A549 (cell line): ENCODE results near the gene M6PR. TPM values are rescaled to one million over a fixed set of nuclear protein-coding genes. Genes with fewer than 3 reads are reported as not detected.
A peak's percentile ranks its signal among the peaks of the same experiment; 100 is the strongest.

ENCODE experiments used
- ATAC-seq, 2 experiments: fragments of 200-7000 bp in 1 of 2; fragments of >200 bp in 1 of 2; cut with Nextera tagmentation in 1 of 2; cut with Tn5 transposase in 1 of 2; 3 replicates each; pipeline versions ENCODE4 v1.8.0 to v1.9.1; 2018 to 2020; ENCODE audit warnings: mild to moderate bottlenecking in 1 of 2, moderate library complexity in 1 of 2
- CTCF ChIA-PET: fragments of 300-600 bp; sonication (Branson Sonifier 250); formaldehyde crosslinking; extraction: SDS; loops from one replicate; lab custom pipeline; 2021; ENCODE audit warnings: antibody characterized with exemption, inconsistent platforms; lab: Yijun Ruan, JAX
- POLR2A ChIA-PET: fragments of 350-600 bp; formaldehyde crosslinking; extraction: SDS; loops from one replicate; lab custom pipeline; 2021; ENCODE audit warnings: antibody characterized with exemption, inconsistent platforms; lab: Yijun Ruan, JAX
- DNase-seq, 2 experiments: peaks; one replicate each; pipeline versions ENCODE4 v3.0.0 to v3.0.0-alpha.2; 2011 to 2016; ENCODE audit warnings: low read depth in 1 of 2, low spot score in 1 of 2
- FAIRE-seq: peaks from 2 replicates; lab custom pipeline; 2011; peaks lifted over from hg19 to GRCh38; lab: Jason Lieb, UNC
- H3K27ac ChIP-seq, 2 experiments: fragments of >200 bp; sonication (Bioruptor Twin); formaldehyde crosslinking; 3 replicates each; pipeline ENCODE4 v1.5.1; 2016 to 2017
- H3K4me1 ChIP-seq: fragments of >200 bp; sonication (Bioruptor Twin); formaldehyde crosslinking; 3 replicates; pipeline ENCODE4 v1.6.1; 2016
- H3K4me2 ChIP-seq: fragments of >200 bp; sonication (Bioruptor Twin); formaldehyde crosslinking; 3 replicates; pipeline ENCODE4 v1.6.1; 2016
- H3K4me3 ChIP-seq: fragments of >200 bp; sonication (Bioruptor Twin); formaldehyde crosslinking; 3 replicates; pipeline ENCODE4 v1.5.1; 2016
- H3K9me3 ChIP-seq: fragments of >200 bp; sonication (Bioruptor Twin); formaldehyde crosslinking; 3 replicates; pipeline ENCODE4 v1.6.1; 2016
- BCL3 ChIP-seq: fragments of >200 bp; sonication (Bioruptor Twin); formaldehyde crosslinking; IDR thresholded peaks from 3 replicates; pipeline ENCODE4 v1.6.1; 2016
- BHLHE40 ChIP-seq: IDR thresholded peaks from 2 replicates; pipeline ENCODE4 v1.6.1; 2012; ENCODE audit warnings: low read depth, low read length, inconsistent platforms
- CTCF ChIP-seq: fragments of >200 bp; sonication (Bioruptor Twin); formaldehyde crosslinking; IDR thresholded peaks from 3 replicates; pipeline ENCODE4 v1.5.1; 2016
- E2F6 ChIP-seq: IDR thresholded peaks from 2 replicates; pipeline ENCODE4 v1.6.1; 2012; ENCODE audit warnings: low read depth, borderline replicate concordance
- EHF ChIP-seq: fragments of 250-450 bp; sonication (Bioruptor Pico); IDR thresholded peaks from 2 replicates; pipeline ENCODE4 v1.5.0; 2020; ENCODE audit warnings: mild to moderate bottlenecking
- EHMT2 ChIP-seq: fragments of 200-600 bp; sonication (generic); IDR thresholded peaks from 2 replicates; pipeline ENCODE4 v1.6.1; 2016; ENCODE audit warnings: antibody characterized with exemption, low read depth, mild to moderate bottlenecking, moderate library complexity
- ELK1 ChIP-seq: fragments of 150-350 bp; IDR thresholded peaks from 2 replicates; pipeline ENCODE4 v1.6.1; 2014; ENCODE audit warnings: low read depth, mild to moderate bottlenecking, low read length
- GATA3 ChIP-seq: IDR thresholded peaks from 2 replicates; pipeline ENCODE4 v1.6.1; 2012; ENCODE audit warnings: borderline replicate concordance
- HDAC2 ChIP-seq: fragments of 200-600 bp; sonication (generic); IDR thresholded peaks from 2 replicates; pipeline ENCODE4 v1.6.1; 2016
- HES2 ChIP-seq: fragments of >200 bp; sonication (Bioruptor Twin); formaldehyde crosslinking; IDR thresholded peaks from 2 replicates; pipeline ENCODE4 v1.6.1; 2016
- HOXA7 ChIP-seq: fragments of 250-450 bp; sonication (Bioruptor Pico); IDR thresholded peaks from 2 replicates; pipeline ENCODE4 v1.5.0; 2020; ENCODE audit warnings: mild to moderate bottlenecking, moderate library complexity
- HOXB5 ChIP-seq: fragments of 250-450 bp; sonication (Bioruptor Pico); IDR thresholded peaks from 2 replicates; pipeline ENCODE4 v1.5.0; 2020; ENCODE audit warnings: mild to moderate bottlenecking, moderate library complexity
- MAFK ChIP-seq: fragments of 450-650 bp; IDR thresholded peaks from 2 replicates; pipeline ENCODE4 v1.6.1; 2014; ENCODE audit not compliant: partially characterized antibody
- MAZ ChIP-seq: fragments of 150-350 bp; IDR thresholded peaks from 2 replicates; pipeline ENCODE4 v1.6.1; 2014; ENCODE audit warnings: antibody characterized with exemption, low read depth, low read length, borderline replicate concordance
- MYC ChIP-seq: IDR thresholded peaks from 2 replicates; pipeline ENCODE4 v1.6.1; 2012; ENCODE audit warnings: mild to moderate bottlenecking, inconsistent platforms, low read length, improper control_type of control experiment, borderline replicate concordance
- NPAS2 ChIP-seq: fragments of 250-450 bp; sonication (Bioruptor Pico); IDR thresholded peaks from 2 replicates; pipeline ENCODE4 v1.8.0; 2022; ENCODE audit warnings: mild to moderate bottlenecking, moderate library complexity, borderline replicate concordance
- NR3C1 ChIP-seq: fragments of >200 bp; sonication (Bioruptor Twin); formaldehyde crosslinking; IDR thresholded peaks from 3 replicates; pipeline ENCODE4 v1.6.1; 2017
- PBX3 ChIP-seq: IDR thresholded peaks from 2 replicates; pipeline ENCODE4 v1.6.1; 2012
- POLR2A ChIP-seq: IDR thresholded peaks from 2 replicates; pipeline ENCODE4 v1.6.1; 2012; ENCODE audit warnings: mild to moderate bottlenecking, low read length
- POLR2AphosphoS2 ChIP-seq: conservative IDR thresholded peaks from 2 replicates; pipeline ENCODE4 v1.6.1; 2012; ENCODE audit warnings: low read length, improper control_type of control experiment, inconsistent platforms
- RFX5 ChIP-seq: fragments of 450-650 bp; IDR thresholded peaks from 2 replicates; pipeline ENCODE4 v1.7.1; 2014; ENCODE audit warnings: antibody characterized with exemption, mild to moderate bottlenecking, moderate library complexity
- SREBF2 ChIP-seq: fragments of 450-650 bp; IDR thresholded peaks from 2 replicates; pipeline ENCODE4 v1.6.1; 2014; ENCODE audit warnings: mild to moderate bottlenecking, moderate library complexity
- TP53 ChIP-seq: fragments of 250-450 bp; sonication (Bioruptor Pico); IDR thresholded peaks from 2 replicates; pipeline ENCODE4 v1.5.0; 2021; ENCODE audit warnings: mild to moderate bottlenecking, moderate library complexity
- WGBS: methylation state at CpG from one replicate; pipeline ENCODE4 v1.1.6; 2017; ENCODE audit errors: missing lambda C conversion rate; 5-methylcytosine and 5-hydroxymethylcytosine counted together
- polyA plus RNA-seq, 4 experiments: library from polyadenylated mRNA; depleted of rRNA in 3 of 4; stranded (reverse); fragments of >200 nt; fragmentation: RNase III in 1 of 4; extraction: RNeasy Plus Mini Kit Qiagen cat#74134 plus additional on column Dnase treatment in 1 of 4; gene quantifications; 2 replicates in 3 of 4; 3 replicates in 1 of 4; pipeline ENCODE4 v1.2.3, GENCODE V29; 2011 to 2017

The M6PR gene
- polyA plus RNA-seq, 2 of the 4 experiments (the other 2 are of a cell fraction), result 162 to 187 TPM

GRCh38 chr12:8913702-8914032 lies 35.8 kb downstream of the M6PR start (continued):
- TF ChIP-seq MAZ, result no peak

- H3K27ac ChIP-seq, result no peak overlapping the region
- no peak overlapping the region for H3K4me3 ChIP-seq
- H3K4me2 ChIP-seq, result no peak overlapping the region
- DNase-seq, result peak; percentile 26 to 36
- no peaks in the 10 kb centered on the region for H3K9me3 ChIP-seq
- FAIRE-seq, result no peak
- TF ChIP-seq EHF (CRISPR knock-in tag) (no peak), HDAC2 (no peak), BHLHE40 (no peak), E2F6 (no peak)
- TF ChIP-seq, all 56 proteins: peak for 0
- 0 out of 6 replicates have a peak, but pooled peaks of 1 of the 2 experiments have one; percentile 18 for ATAC-seq
- peaks cover 18% of the 10 kb centered on the region for H3K4me1 ChIP-seq
- 50% methylated on average over 9 of the region's 9 CpGs for WGBS
- ChIA-PET CTCF (interaction anchor here (1.2 to 1.7 kb wide), 3 partner anchors 37 to 300 kb away, joined by 3 to 4 read pairs (median 3); partner anchors contain the start of genes AICDA and M6PR), POLR2A (no interaction called here)
Observed at GRCh38 chr12:8912914-8913313, 36.5 kb downstream of the M6PR start.

- ATAC-seq (no peak), FAIRE-seq (no peak), DNase-seq (no peak)
- Histone ChIP-seq H3K4me1 (peaks cover 18% of the 10 kb centered on the region), H3K4me2 (no peak overlapping the region), H3K4me3 (no peak overlapping the region), H3K27ac (no peak overlapping the region)
- WGBS, result 46% methylated on average over 3 of the region's 3 CpGs
- POLR2A ChIA-PET, result no interaction called here
- TF ChIP-seq MAFK, result no peak
- no peak for TF ChIP-seq ELK1
- TF ChIP-seq POLR2AphosphoS2, result no peak
- TF ChIP-seq EHMT2, result no peak
- no peak for TF ChIP-seq SREBF2
- no peak for TF ChIP-seq POLR2A
- TF ChIP-seq NPAS2 (CRISPR knock-in tag), result no peak
- TF ChIP-seq BCL3, result no peak
- no peak for TF ChIP-seq E2F6
- TF ChIP-seq MYC, result no peak
- no peak for TF ChIP-seq TP53 (CRISPR knock-in tag)
- no peak for TF ChIP-seq PBX3
- no peak for TF ChIP-seq EHF (CRISPR knock-in tag)
- TF ChIP-seq RFX5, result no peak
- no peak for TF ChIP-seq HOXB5 (CRISPR knock-in tag)
- TF ChIP-seq GATA3, result no peak
- TF ChIP-seq HES2, result no peak
- TF ChIP-seq NR3C1, result no peak
- TF ChIP-seq CTCF, result no peak
- TF ChIP-seq HOXA7 (CRISPR knock-in tag), result no peak
- TF ChIP-seq, all 56 proteins: peak for 0
- no peaks in the 10 kb centered on the region for H3K9me3 ChIP-seq
- CTCF ChIA-PET, result interaction anchor here (0.6 to 1.3 kb wide), 3 partner anchors 38 to 230 kb away, joined by 3 read pairs; partner anchors contain the start of gene M6PR
Observed at GRCh38 chr12:8911606-8912268, 37.7 kb downstream of the M6PR start.
